CD14-positive monocyte (primary cell): ENCODE measurements around the gene LFNG. TPM values are rescaled to one million over a fixed set of nuclear protein-coding genes. Genes with fewer than 3 reads are reported as not detected.

Experiments
- DNase-seq, 3 donors: peaks; one replicate each; pipeline ENCODE4 v3.0.0-alpha.2; 2011 to 2022
- H2AFZ ChIP-seq: 2 replicates; pipeline ENCODE4 v1.6.0; 2012; ENCODE audit warnings: mild to moderate bottlenecking, low read depth, low read length, inconsistent platforms; ENCODE audit not compliant: insufficient read depth, poor library complexity, severe bottlenecking
- H3K27ac ChIP-seq, 2 donors: 1 replicate in 1 of 2; 2 replicates in 1 of 2; pipeline ENCODE4 v1.5.1; 2012 to 2013; ENCODE audit warnings: low read length in 2 of 2, control low read depth in 1 of 2, inconsistent platforms in 1 of 2, low read depth in 1 of 2, mild to moderate bottlenecking in 1 of 2
- H3K27me3 ChIP-seq, 2 donors: one replicate each; pipeline versions ENCODE4 v1.6.0 to v1.6.1; 2011 to 2013; ENCODE audit warnings: low read length in 2 of 2; ENCODE audit not compliant: control insufficient read depth in 2 of 2, insufficient read depth in 2 of 2
- H3K36me3 ChIP-seq, 2 donors: replicated peaks in 1 of 2; 1 replicate in 1 of 2; 2 replicates in 1 of 2; pipeline versions ENCODE4 v1.5.1 to v1.6.1; 2012 to 2013; ENCODE audit warnings: low read length in 2 of 2, control low read depth in 1 of 2, inconsistent platforms in 1 of 2, mild to moderate bottlenecking in 1 of 2; ENCODE audit not compliant: insufficient read depth in 2 of 2, control insufficient read depth in 1 of 2
- H3K4me1 ChIP-seq, 2 donors: 1 replicate in 1 of 2; 2 replicates in 1 of 2; pipeline versions ENCODE4 v1.5.1 to v1.6.1; 2012 to 2013; ENCODE audit warnings: low read length in 2 of 2, control low read depth in 1 of 2, inconsistent platforms in 1 of 2, mild to moderate bottlenecking in 1 of 2, moderate library complexity in 1 of 2; ENCODE audit not compliant: insufficient read depth in 2 of 2, control insufficient read depth in 1 of 2
- H3K4me2 ChIP-seq: replicated peaks from 2 replicates; pipeline ENCODE3; 2012; ENCODE audit warnings: low read length, moderate library complexity, mild to moderate bottlenecking; ENCODE audit not compliant: poor library complexity, severe bottlenecking; ENCODE audit errors: extremely low read depth
- H3K4me3 ChIP-seq, 3 experiments: fragments of 200-600 bp in 1 of 3; sonication (generic) in 1 of 3; replicated peaks in 1 of 3; 1 replicate in 2 of 3; 2 replicates in 1 of 3; pipeline ENCODE4 v1.5.1; 2011 to 2013; ENCODE audit warnings: low read length in 3 of 3, mild to moderate bottlenecking in 3 of 3, control low read depth in 2 of 3, low read depth in 2 of 3, inconsistent platforms in 1 of 3, moderate library complexity in 1 of 3
- H3K79me2 ChIP-seq: 2 replicates; pipeline ENCODE4 v1.6.0; 2012; ENCODE audit warnings: mild to moderate bottlenecking, control low read depth, inconsistent platforms, low read length, moderate library complexity; ENCODE audit not compliant: insufficient read depth
- H3K9ac ChIP-seq: 2 replicates; pipeline ENCODE4 v1.6.0; 2017; ENCODE audit warnings: low read length, mild to moderate bottlenecking; ENCODE audit not compliant: insufficient read depth, poor library complexity, severe bottlenecking
- H3K9me3 ChIP-seq, 2 donors: replicated peaks in 1 of 2; 1 replicate in 1 of 2; 2 replicates in 1 of 2; pipeline versions ENCODE4 v1.5.1 to v1.6.1; 2012 to 2013; ENCODE audit warnings: low read length in 2 of 2, control low read depth in 1 of 2; ENCODE audit not compliant: control insufficient read depth in 1 of 2, insufficient read depth in 1 of 2
- H4K20me1 ChIP-seq: 2 replicates; pipeline ENCODE4 v1.6.0; 2012; ENCODE audit warnings: mild to moderate bottlenecking, low read length, control low read depth, moderate library complexity; ENCODE audit not compliant: insufficient read depth
- H3K27ac Mint-ChIP-seq, 7 donors: one replicate each; pipeline ENCODE4 v1.8.0; 2020; ENCODE audit warnings: mild to moderate bottlenecking in 7 of 7, mixed read lengths in 7 of 7, moderate library complexity in 6 of 7, inconsistent platforms in 2 of 7
- H3K27me3 Mint-ChIP-seq, 3 donors: one replicate each; pipeline ENCODE4 v1.8.0; 2021 to 2022; ENCODE audit warnings: low read depth in 3 of 3, mild to moderate bottlenecking in 3 of 3, mixed read lengths in 3 of 3, moderate library complexity in 3 of 3, inconsistent platforms in 1 of 3
- H3K36me3 Mint-ChIP-seq, 2 donors: one replicate each; pipeline ENCODE4 v1.8.0; 2020; ENCODE audit warnings: mixed read lengths in 2 of 2, inconsistent platforms in 1 of 2, mild to moderate bottlenecking in 1 of 2
- H3K4me1 Mint-ChIP-seq: one replicate; pipeline ENCODE4 v1.8.0; 2020; ENCODE audit warnings: mild to moderate bottlenecking, mixed read lengths
- H3K4me3 Mint-ChIP-seq, 2 donors: one replicate each; pipeline ENCODE4 v1.8.0; 2020; ENCODE audit warnings: mild to moderate bottlenecking in 2 of 2, mixed read lengths in 2 of 2, moderate library complexity in 1 of 2
- H3K9me3 Mint-ChIP-seq, 7 donors: one replicate each; pipeline ENCODE4 v1.8.0; 2020 to 2022; ENCODE audit warnings: mixed read lengths in 7 of 7, mild to moderate bottlenecking in 6 of 7, moderate library complexity in 6 of 7, inconsistent platforms in 2 of 7
- WGBS: methylation state at CpG from one replicate; pipeline ENCODE4 v1.1.5; 2013; ENCODE audit warnings: missing lambda C conversion rate; ENCODE audit not compliant: insufficient coverage; 5-methylcytosine and 5-hydroxymethylcytosine counted together
- intact Hi-C, 2 donors: fragments of 100-400 bp; cut with micrococcal nuclease; formaldehyde crosslinking; loops; one replicate each; pipeline versions ENCODE4 v1.15.0 to v1.15.1; 2023
- polyA minus RNA-seq: library from RNA; depleted of rRNA, polyadenylated mRNA; stranded (reverse); fragments of >200 nt; gene quantifications from 2 replicates; pipeline ENCODE4 v1.2.3, GENCODE V29; 2012
- polyA plus RNA-seq, 3 donors: library from polyadenylated mRNA; depleted of rRNA in 1 of 3; unstranded in 2 of 3; stranded (reverse) in 1 of 3; fragments of 300-500 nt in 2 of 3; fragments of >200 nt in 1 of 3; fragmentation: Illumina TruSeq in 2 of 3; gene quantifications; 1 replicate in 2 of 3; 2 replicates in 1 of 3; pipeline ENCODE4 v1.2.3, GENCODE V29; 2012 to 2021
- total RNA-seq, 12 experiments: library from RNA in 1 of 12; stranded (reverse) in 1 of 12; fragments of 120-200 nt in 1 of 12; gene quantifications; one replicate each; pipeline ENCODE4 v1.2.4 and lab custom pipeline; 2013 to 2026; ENCODE audit warnings: mixed read lengths in 6 of 12, inconsistent platforms in 1 of 12
- TF ChIP-seq, protein P1 (sequence below): fragments of 200-600 bp; IDR thresholded peaks from one replicate; pipeline ENCODE4 v1.8.0; 2022; ENCODE audit warnings: antibody characterized with exemption, mild to moderate bottlenecking

The LFNG gene, protein sequence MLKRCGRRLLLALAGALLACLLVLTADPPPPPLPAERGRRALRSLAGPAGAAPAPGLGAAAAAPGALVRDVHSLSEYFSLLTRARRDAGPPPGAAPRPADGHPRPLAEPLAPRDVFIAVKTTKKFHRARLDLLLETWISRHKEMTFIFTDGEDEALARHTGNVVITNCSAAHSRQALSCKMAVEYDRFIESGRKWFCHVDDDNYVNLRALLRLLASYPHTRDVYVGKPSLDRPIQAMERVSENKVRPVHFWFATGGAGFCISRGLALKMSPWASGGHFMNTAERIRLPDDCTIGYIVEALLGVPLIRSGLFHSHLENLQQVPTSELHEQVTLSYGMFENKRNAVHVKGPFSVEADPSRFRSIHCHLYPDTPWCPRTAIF
- total RNA-seq (2013), result 213 TPM
- polyA plus RNA-seq, result 100 to 1,000 TPM in 1 of 3 donors, 1 to 10 TPM in 2; 1.9 to 121 (median 2.2) TPM
- polyA minus RNA-seq, result 293 and 351 TPM in 2 replicates
- total RNA-seq (lab: John Stamatoyannopoulos, UW), result 87.7 to 266 (median 180) reads per million in 11 experiments

DNA sequence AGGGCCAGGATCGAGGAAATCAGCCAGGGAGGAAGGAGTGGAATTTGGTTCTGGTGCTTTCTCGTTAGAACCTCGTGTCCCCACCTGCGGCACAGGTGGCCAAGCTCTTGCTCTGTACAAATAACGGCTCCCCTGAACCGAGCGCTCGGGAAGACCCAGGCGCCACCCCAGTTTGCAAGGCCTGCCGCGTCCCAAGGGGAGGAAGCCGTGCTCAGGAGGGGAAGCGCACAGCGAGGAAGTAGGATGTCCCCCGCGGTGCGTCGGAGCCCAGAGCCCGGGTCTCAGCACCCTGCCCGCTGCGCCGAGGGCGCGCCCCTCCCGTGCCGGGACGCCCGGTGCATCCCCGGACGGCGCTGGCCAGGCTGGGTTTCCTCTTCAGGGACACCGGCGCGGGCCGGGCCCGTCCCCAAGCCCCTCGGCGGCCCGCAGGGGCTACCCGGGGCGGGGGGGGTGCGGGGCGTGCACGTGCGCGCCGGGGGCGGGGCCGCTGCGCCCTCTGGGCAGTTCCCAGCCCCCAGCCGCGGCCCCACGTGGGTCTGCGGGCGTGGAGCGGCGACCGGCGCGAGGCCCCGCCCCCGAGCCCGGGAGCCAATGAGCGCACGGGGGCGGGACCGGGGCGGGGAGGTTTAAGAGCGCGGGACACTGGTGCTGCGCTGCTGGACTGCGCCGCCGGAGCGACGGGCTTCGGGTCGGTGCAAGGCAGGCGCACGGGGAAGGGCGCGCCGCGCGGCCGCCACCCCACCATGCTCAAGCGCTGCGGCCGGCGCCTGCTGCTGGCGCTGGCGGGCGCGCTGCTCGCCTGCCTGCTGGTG is at the start of gene LFNG:
Gene LFNG (plus strand): TSS at position 656 of the 812 bp plus-strand sequence. CDS start 88 bp downstream, at position 744.
- WGBS, result under 1% methylated on average over 95 of the region's 95 CpGs
- Histone ChIP-seq H4K20me1 (peaks cover 44% of the 10 kb centered on the region), H2AFZ (peak within 1 kb of the TSS; percentile 74), H3K27me3 (no peaks in the 10 kb centered on the region), H3K4me2 (peak within 1 kb of the TSS; percentile 97), H3K36me3 (peaks cover 8 to 23% of the 10 kb centered on the region in 2 donors), H3K27ac (peak within 1 kb of the TSS; percentile 85 to 100), H3K4me1 (peaks cover 34 to 43% of the 10 kb centered on the region in 2 donors), H3K79me2 (peaks cover 45% of the 10 kb centered on the region), H3K9me3 (no peaks in the 10 kb centered on the region), H3K9ac (peak within 1 kb of the TSS; percentile 89), H3K4me3 (peak within 1 kb of the TSS; percentile 93 to 100 (median 94))
- Mint-ChIP-seq H3K4me1 (peaks cover 40% of the 10 kb centered on the region), H3K4me3 (peak within 1 kb of the TSS; percentile 98 to 99), H3K9me3 (peaks cover 0 to 2% (median 0%) of the 10 kb centered on the region in 7 donors), H3K27ac (peak within 1 kb of the TSS; percentile 84 to 96 (median 93)), H3K36me3 (peaks cover 19 to 32% of the 10 kb centered on the region in 2 donors), H3K27me3 (peaks cover 0 to 6% (median 3%) of the 10 kb centered on the region in 3 donors)
- intact Hi-C loops, result loop anchor here in 1 of 2 donors (10.0 kb wide), 1 partner anchor 115 kb away; the partner anchor contains the start of gene CHST12
- TF ChIP-seq, protein P1, sequence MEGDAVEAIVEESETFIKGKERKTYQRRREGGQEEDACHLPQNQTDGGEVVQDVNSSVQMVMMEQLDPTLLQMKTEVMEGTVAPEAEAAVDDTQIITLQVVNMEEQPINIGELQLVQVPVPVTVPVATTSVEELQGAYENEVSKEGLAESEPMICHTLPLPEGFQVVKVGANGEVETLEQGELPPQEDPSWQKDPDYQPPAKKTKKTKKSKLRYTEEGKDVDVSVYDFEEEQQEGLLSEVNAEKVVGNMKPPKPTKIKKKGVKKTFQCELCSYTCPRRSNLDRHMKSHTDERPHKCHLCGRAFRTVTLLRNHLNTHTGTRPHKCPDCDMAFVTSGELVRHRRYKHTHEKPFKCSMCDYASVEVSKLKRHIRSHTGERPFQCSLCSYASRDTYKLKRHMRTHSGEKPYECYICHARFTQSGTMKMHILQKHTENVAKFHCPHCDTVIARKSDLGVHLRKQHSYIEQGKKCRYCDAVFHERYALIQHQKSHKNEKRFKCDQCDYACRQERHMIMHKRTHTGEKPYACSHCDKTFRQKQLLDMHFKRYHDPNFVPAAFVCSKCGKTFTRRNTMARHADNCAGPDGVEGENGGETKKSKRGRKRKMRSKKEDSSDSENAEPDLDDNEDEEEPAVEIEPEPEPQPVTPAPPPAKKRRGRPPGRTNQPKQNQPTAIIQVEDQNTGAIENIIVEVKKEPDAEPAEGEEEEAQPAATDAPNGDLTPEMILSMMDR, result no peak
- DNase-seq, result peak; percentile 88 to 93 (median 92)
